ENCODE results near the gene GABRA4.

DNA sequence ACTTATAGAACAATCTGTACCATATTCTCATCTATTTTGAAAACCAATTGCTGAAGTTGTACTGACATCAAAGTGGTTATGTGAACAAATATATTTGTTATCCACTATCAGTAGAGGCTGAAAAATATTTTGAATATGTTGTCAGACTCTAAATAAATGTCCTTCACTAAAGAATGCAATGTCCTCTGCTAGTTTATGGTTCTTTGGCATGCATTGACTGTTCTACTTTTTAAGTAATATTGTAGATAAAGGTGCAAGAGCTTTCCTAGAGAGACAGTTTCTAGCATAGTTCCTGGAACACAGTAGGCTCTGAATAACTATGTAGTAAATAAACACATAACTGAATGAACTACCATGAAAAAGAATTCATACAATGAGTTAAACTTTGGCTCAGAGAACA, 66.2 kb downstream of the GABRA4 start:
- TF ChIP-seq, protein P1, sequence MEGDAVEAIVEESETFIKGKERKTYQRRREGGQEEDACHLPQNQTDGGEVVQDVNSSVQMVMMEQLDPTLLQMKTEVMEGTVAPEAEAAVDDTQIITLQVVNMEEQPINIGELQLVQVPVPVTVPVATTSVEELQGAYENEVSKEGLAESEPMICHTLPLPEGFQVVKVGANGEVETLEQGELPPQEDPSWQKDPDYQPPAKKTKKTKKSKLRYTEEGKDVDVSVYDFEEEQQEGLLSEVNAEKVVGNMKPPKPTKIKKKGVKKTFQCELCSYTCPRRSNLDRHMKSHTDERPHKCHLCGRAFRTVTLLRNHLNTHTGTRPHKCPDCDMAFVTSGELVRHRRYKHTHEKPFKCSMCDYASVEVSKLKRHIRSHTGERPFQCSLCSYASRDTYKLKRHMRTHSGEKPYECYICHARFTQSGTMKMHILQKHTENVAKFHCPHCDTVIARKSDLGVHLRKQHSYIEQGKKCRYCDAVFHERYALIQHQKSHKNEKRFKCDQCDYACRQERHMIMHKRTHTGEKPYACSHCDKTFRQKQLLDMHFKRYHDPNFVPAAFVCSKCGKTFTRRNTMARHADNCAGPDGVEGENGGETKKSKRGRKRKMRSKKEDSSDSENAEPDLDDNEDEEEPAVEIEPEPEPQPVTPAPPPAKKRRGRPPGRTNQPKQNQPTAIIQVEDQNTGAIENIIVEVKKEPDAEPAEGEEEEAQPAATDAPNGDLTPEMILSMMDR (IDR thresholded peaks at IDR 0.05 in 2 of 3, conservative IDR thresholded peaks at IDR 0.05 in 1 of 3; ENCODE audit: control insufficient read depth in 2 of 3, extremely low read depth in 1 of 3, insufficient read depth in 1 of 3, low read depth in 3 of 3, low read length in 3 of 3): no peak
- TF ChIP-seq NFYB (IDR thresholded peaks at IDR 0.05; ENCODE audit: insufficient read depth, low read depth, low read length): no peak
- no peak for TF ChIP-seq TAF1 (IDR thresholded peaks at IDR 0.05; ENCODE audit: borderline replicate concordance, low read depth, low read length)
- TF ChIP-seq POLR2AphosphoS5 (IDR thresholded peaks at IDR 0.05; ENCODE audit: low read length): no peak
